Kidney (tissue), 14 donors: ENCODE results near the gene RORB. TPM values are rescaled to one million over a fixed set of nuclear protein-coding genes. Genes with fewer than 3 reads are reported as not detected.

Experiments used
- DNase-seq, 5 donors: peaks; one replicate each; pipeline ENCODE4 v3.0.0-alpha.2; 2013 to 2020
- FAIRE-seq: peaks from 2 replicates; lab custom pipeline; 2012; peaks lifted over from hg19 to GRCh38; lab: Jason Lieb, UNC
- H3K27ac ChIP-seq, 2 donors: one replicate each; pipeline ENCODE4 v1.7.0; 2013; ENCODE audit warnings: low read depth in 2 of 2, low read length in 2 of 2, inconsistent platforms in 1 of 2
- H3K27me3 ChIP-seq: one replicate; pipeline ENCODE4 v1.7.1; 2013; ENCODE audit warnings: low read length, inconsistent platforms; ENCODE audit not compliant: control insufficient read depth, insufficient read depth
- H3K36me3 ChIP-seq, 3 donors: one replicate each; pipeline versions ENCODE4 v1.7.0 to v1.7.1; 2013; ENCODE audit warnings: low read length in 3 of 3, control low read depth in 1 of 3, inconsistent platforms in 1 of 3; ENCODE audit not compliant: insufficient read depth in 3 of 3, control insufficient read depth in 2 of 3
- H3K4me1 ChIP-seq, 3 donors: one replicate each; pipeline versions ENCODE4 v1.7.0 to v1.7.1; 2013; ENCODE audit warnings: low read length in 3 of 3, inconsistent platforms in 1 of 3, low read depth in 1 of 3; ENCODE audit not compliant: control insufficient read depth in 2 of 3, insufficient read depth in 2 of 3
- H3K4me3 ChIP-seq, 3 donors: one replicate each; pipeline versions ENCODE4 v1.7.0 to v1.8.1; 2013; ENCODE audit warnings: low read length in 3 of 3, control low read depth in 1 of 3, inconsistent platforms in 1 of 3
- H3K9ac ChIP-seq, 3 donors: one replicate each; pipeline versions ENCODE4 v1.7.0 to v1.7.1; 2013; ENCODE audit warnings: low read length in 3 of 3, control low read depth in 1 of 3, inconsistent platforms in 1 of 3
- H3K9me3 ChIP-seq, 3 donors: one replicate each; pipeline versions ENCODE4 v1.7.0 to v1.7.1; 2013; ENCODE audit warnings: low read length in 3 of 3, control low read depth in 1 of 3, inconsistent platforms in 1 of 3; ENCODE audit not compliant: control insufficient read depth in 2 of 3, insufficient read depth in 1 of 3
- intact Hi-C: fragments of 100-400 bp; cut with DNase I; formaldehyde crosslinking; loops from one replicate; pipeline ENCODE4 v1.11.1; 2022
- polyA plus RNA-seq: library from polyadenylated mRNA; stranded (reverse); fragments of 350-450 nt; fragmentation: Illumina TruSeq; extraction: RNeasy Lipid Tissue Mini Kit (QIAGEN cat#74804); gene quantifications from one replicate; pipeline ENCODE4 v1.2.3, GENCODE V29; 2014; ENCODE audit warnings: low read depth, low replicate concordance; ENCODE audit not compliant: insufficient read depth
- total RNA-seq: library from RNA; stranded (reverse); fragmentation: NEBNext Ultra II Directional; extraction: Animal tissue kit (Norgen Biotek cat#: 25700); gene quantifications from one replicate; pipeline ENCODE4 v1.2.1, GENCODE V29; 2021
- TF ChIP-seq, protein P1 (sequence below): IDR thresholded peaks from 3 replicates; pipeline ENCODE4 v1.5.1; 2012; ENCODE audit warnings: mild to moderate bottlenecking, moderate library complexity, borderline replicate concordance; ENCODE audit not compliant: insufficient read depth; ENCODE audit errors: extremely low read depth
- donor health status: control.
- donor health status: control.
- donor health status: control.
- donor health status: control.
- donor health status: control.
- donor health status: DM: yes; HTN: yes; CAD: no.
- donor health status: Normal renal cell carcinoma (clear cell type).

Gene RORB
- total and polyA plus RNA-seq, 2 donors from 2014 or later = 0.11 to 0.41 TPM

DNA sequence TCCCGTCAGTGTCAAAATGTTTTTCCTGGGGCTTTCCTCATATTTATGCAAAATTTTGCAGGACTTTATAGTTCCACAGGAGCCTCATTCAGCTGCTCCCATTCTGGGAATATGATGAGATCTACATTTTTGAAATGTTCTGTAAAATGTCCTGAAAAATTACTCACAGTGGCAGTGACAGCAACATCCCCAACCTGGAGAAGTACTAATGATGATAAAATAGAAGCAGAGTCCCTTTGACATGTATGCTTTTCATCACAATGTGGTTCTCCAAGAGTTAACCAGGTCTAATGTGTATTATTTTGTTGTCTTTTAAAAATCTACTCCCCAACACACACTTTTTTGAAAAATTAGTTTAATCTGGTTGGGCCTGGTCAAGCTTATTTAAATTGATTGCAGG is 36.1 kb downstream of the RORB start:
- Histone ChIP-seq H3K36me3 (no peaks in the 10 kb centered on the region), H3K27ac (no peak overlapping the region), H3K9ac (no peak overlapping the region), H3K4me1 (no peaks in the 10 kb centered on the region), H3K4me3 (no peak overlapping the region), H3K27me3 (no peaks in the 10 kb centered on the region), H3K9me3 (no peaks in the 10 kb centered on the region)
- intact Hi-C loops = no loop called here
- TF ChIP-seq, protein P1, sequence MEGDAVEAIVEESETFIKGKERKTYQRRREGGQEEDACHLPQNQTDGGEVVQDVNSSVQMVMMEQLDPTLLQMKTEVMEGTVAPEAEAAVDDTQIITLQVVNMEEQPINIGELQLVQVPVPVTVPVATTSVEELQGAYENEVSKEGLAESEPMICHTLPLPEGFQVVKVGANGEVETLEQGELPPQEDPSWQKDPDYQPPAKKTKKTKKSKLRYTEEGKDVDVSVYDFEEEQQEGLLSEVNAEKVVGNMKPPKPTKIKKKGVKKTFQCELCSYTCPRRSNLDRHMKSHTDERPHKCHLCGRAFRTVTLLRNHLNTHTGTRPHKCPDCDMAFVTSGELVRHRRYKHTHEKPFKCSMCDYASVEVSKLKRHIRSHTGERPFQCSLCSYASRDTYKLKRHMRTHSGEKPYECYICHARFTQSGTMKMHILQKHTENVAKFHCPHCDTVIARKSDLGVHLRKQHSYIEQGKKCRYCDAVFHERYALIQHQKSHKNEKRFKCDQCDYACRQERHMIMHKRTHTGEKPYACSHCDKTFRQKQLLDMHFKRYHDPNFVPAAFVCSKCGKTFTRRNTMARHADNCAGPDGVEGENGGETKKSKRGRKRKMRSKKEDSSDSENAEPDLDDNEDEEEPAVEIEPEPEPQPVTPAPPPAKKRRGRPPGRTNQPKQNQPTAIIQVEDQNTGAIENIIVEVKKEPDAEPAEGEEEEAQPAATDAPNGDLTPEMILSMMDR = no peak
- DNase-seq (no peak), FAIRE-seq (no peak)

DNA sequence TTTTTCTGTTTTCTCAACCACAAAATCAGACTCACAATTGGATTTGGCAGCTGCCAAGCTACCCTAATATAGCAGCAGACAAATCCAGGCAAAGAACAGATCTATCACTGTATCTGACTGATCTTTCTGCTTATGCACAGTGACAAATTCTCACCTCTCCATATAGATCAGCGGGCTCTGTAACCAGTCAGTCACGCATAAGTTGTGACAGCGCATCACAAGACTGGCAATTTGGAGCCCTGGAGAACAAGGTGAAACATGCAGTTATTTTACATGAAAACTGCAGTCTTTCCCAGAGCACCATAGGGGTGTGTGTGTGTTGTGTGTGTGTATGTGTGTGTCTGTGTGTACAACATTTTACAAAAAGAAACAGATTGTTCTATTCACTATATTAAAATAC is 37.7 kb downstream of the RORB start:
- FAIRE-seq = no peak
- intact Hi-C loops = no loop called here
- no peaks in the 10 kb centered on the region for H3K9me3 ChIP-seq
- H3K4me3 ChIP-seq = no peak overlapping the region
- H3K27me3 ChIP-seq = no peaks in the 10 kb centered on the region
- no peaks in the 10 kb centered on the region for H3K36me3 ChIP-seq
- H3K27ac ChIP-seq = no peak overlapping the region
- no peak overlapping the region for H3K9ac ChIP-seq
- no peak for DNase-seq
- no peaks in the 10 kb centered on the region for H3K4me1 ChIP-seq
- TF ChIP-seq, protein P1 = no peak

DNA sequence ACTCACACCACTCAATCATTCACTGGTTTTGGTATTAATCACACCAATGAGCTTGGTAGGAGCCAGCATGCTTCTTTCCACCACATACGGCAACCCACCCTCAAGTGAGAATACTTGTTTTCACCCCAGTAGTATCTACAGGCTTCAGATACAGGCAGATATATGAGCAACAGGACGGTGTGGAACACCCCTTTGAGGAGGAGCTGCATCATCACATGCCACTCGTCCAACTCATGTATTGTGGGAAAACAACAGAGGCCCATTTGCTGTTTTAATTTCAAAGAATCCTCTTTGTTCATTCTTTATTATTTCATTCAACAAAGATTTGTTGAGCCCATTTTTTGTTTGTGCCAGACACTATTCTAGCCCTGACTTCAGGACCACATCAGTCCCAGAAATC is 46.0 kb downstream of the RORB start:
- Histone ChIP-seq H3K9ac (no peak overlapping the region), H3K36me3 (no peaks in the 10 kb centered on the region), H3K27me3 (no peaks in the 10 kb centered on the region), H3K4me1 (no peaks in the 10 kb centered on the region), H3K9me3 (no peaks in the 10 kb centered on the region), H3K4me3 (no peak overlapping the region), H3K27ac (no peak overlapping the region)
- TF ChIP-seq, protein P1 = no peak
- DNase-seq (no peak), FAIRE-seq (no peak)
- intact Hi-C loops = no loop called here

DNA sequence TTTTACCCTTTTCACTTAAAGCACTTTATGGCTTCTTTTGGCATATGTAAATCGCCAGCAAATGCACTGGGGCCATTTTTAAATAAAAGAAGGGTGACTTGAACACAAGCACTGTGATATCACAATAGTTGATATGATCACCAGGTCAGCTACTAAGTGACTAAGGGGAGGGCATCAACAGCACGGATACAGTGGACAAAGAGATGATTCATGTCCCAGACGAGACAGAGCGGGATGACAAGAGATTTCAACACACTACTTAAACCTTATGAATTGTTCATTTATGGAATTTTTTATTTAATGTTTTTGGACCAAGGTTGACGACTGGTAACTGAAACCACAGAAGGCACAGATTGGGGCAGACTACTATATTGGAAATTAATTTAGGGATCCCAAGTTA is 54.1 kb downstream of the RORB start:
- H3K4me3 ChIP-seq = no peak overlapping the region
- H3K27me3 ChIP-seq = no peaks in the 10 kb centered on the region
- no peaks in the 10 kb centered on the region for H3K9me3 ChIP-seq
- intact Hi-C loops = no loop called here
- no peak for DNase-seq
- no peaks in the 10 kb centered on the region for H3K36me3 ChIP-seq
- peaks cover 0 to 3% (median 0%) of the 10 kb centered on the region in 3 donors for H3K4me1 ChIP-seq
- no peak for FAIRE-seq
- no peak overlapping the region for H3K9ac ChIP-seq
- no peak overlapping the region for H3K27ac ChIP-seq
- TF ChIP-seq, protein P1 = no peak
